ENCODE measurements around the gene EID2B.

EID2B gene

GRCh38 chr19:39525205-39525604 lies 7.4 kb downstream of the EID2B start:
- DNase-seq, result no peak

- DNase-seq, result peak; percentile 90 to 97
These were observed 8.2 kb downstream of the EID2B start for GRCh38 chr19:39524495-39524894.

- no peak for DNase-seq
These were observed 11.8 kb downstream of the EID2B start for GRCh38 chr19:39520541-39521484.

GRCh38 chr19:39518975-39519374 lies 13.7 kb downstream of the EID2B start:
- DNase-seq, result no peak

GRCh38 chr19:39518458-39518857 lies 14.2 kb downstream of the EID2B start:
- no peak for DNase-seq

GRCh38 chr19:39517432-39517831 lies 15.2 kb downstream of the EID2B start:
- DNase-seq, result no peak

GRCh38 chr19:39516270-39516669 lies 16.4 kb downstream of the EID2B start:
- no peak for DNase-seq

- DNase-seq, result no peak
These were observed 17.0 kb downstream of the EID2B start for GRCh38 chr19:39515551-39516191.

- DNase-seq, result peak; percentile 64 to 78
These were observed 17.7 kb downstream of the EID2B start, which contains the start of gene SELENOV for GRCh38 chr19:39514840-39515550. SELENOV (plus strand) TSS chr19:39515139; CDS start chr19:39515213, 74 bp downstream.

GRCh38 chr19:39512988-39513387 lies 19.7 kb downstream of the EID2B start:
- DNase-seq, result no peak

- DNase-seq, result no peak
These were observed 23.4 kb downstream of the EID2B start for GRCh38 chr19:39509233-39509632.

GRCh38 chr19:39508629-39509028 lies 24.0 kb downstream of the EID2B start:
- no peak for DNase-seq

GRCh38 chr19:39507715-39508364 lies 24.8 kb downstream of the EID2B start:
- no peak for DNase-seq

GRCh38 chr19:39506944-39507714 lies 25.5 kb downstream of the EID2B start:
- peak; percentile 44 to 81 for DNase-seq

GRCh38 chr19:39506598-39506943 lies 26.1 kb downstream of the EID2B start:
- no peak for DNase-seq

GRCh38 chr19:39502640-39503417 lies 29.8 kb downstream of the EID2B start:
- DNase-seq, result no peak

GRCh38 chr19:39501340-39501739 lies 31.3 kb downstream of the EID2B start:
- no peak for DNase-seq

GRCh38 chr19:39500543-39500942 lies 32.1 kb downstream of the EID2B start:
- no peak for DNase-seq

- no peak for DNase-seq
These were observed 32.7 kb downstream of the EID2B start for GRCh38 chr19:39499932-39500331.

GRCh38 chr19:39498798-39499642 lies 33.6 kb downstream of the EID2B start, which contains the start of gene DLL3:
DLL3 (plus strand) TSS chr19:39498947; CDS start chr19:39498975, 28 bp downstream.
- peak; percentile 70 to 83 for DNase-seq

All from NCI-H524 (cell line).